Esophagus (tissue), 2 donors: ENCODE results near the gene ATP6V0C. TPM values are rescaled to one million over a fixed set of nuclear protein-coding genes. Genes with fewer than 3 reads are reported as not detected.
"Not testable (repeated sequence)": the region's sequence is repeated elsewhere in the genome, so short reads cannot be mapped to it uniquely, and the experiment has no call there.

Experiments
- H3K27ac ChIP-seq, 2 donors: one replicate each; pipeline ENCODE4 v1.5.1; 2013; ENCODE audit warnings: low read depth in 2 of 2, mild to moderate bottlenecking in 2 of 2, inconsistent platforms in 1 of 2, low read length in 1 of 2, moderate library complexity in 1 of 2
- H3K27me3 ChIP-seq, 2 donors: one replicate each; pipeline ENCODE4 v1.6.1; 2013; ENCODE audit warnings: low read length in 2 of 2, control low read depth in 1 of 2, mild to moderate bottlenecking in 1 of 2; ENCODE audit not compliant: insufficient read depth in 2 of 2, control insufficient read depth in 1 of 2
- H3K36me3 ChIP-seq, 2 donors: one replicate each; pipeline ENCODE4 v1.6.1; 2013; ENCODE audit warnings: low read length in 1 of 2; ENCODE audit not compliant: control insufficient read depth in 2 of 2, insufficient read depth in 2 of 2
- H3K4me1 ChIP-seq, 2 donors: one replicate each; pipeline ENCODE4 v1.6.1; 2013; ENCODE audit warnings: low read length in 1 of 2; ENCODE audit not compliant: control insufficient read depth in 2 of 2, insufficient read depth in 2 of 2
- H3K4me3 ChIP-seq, 2 donors: one replicate each; pipeline ENCODE4 v1.5.1; 2013; ENCODE audit warnings: low read length in 2 of 2, mild to moderate bottlenecking in 2 of 2, low read depth in 1 of 2, moderate library complexity in 1 of 2
- H3K9me3 ChIP-seq, 2 donors: one replicate each; pipeline ENCODE4 v1.6.1; 2013; ENCODE audit warnings: mild to moderate bottlenecking in 2 of 2, low read depth in 1 of 2, low read length in 1 of 2, moderate library complexity in 1 of 2; ENCODE audit not compliant: control insufficient read depth in 2 of 2, insufficient read depth in 1 of 2
- WGBS, 2 donors: extraction: QIAGEN DNeasy Blood & Tissue Kit; methylation state at CpG; one replicate each; pipeline ENCODE4 v1.1.7; 2013; 5-methylcytosine and 5-hydroxymethylcytosine counted together
- polyA plus RNA-seq, 2 donors: library from polyadenylated mRNA; stranded (reverse); fragments of 200-250 nt; gene quantifications; one replicate each; pipeline ENCODE4 v1.2.3, GENCODE V29; 2013
- donor health status: healthy with polysubstance abuse.
- donor health status: Bipolar disorder and iron deficiency.

ATP6V0C gene
- polyA plus RNA-seq, 2 donors: 196 to 214 TPM

DNA sequence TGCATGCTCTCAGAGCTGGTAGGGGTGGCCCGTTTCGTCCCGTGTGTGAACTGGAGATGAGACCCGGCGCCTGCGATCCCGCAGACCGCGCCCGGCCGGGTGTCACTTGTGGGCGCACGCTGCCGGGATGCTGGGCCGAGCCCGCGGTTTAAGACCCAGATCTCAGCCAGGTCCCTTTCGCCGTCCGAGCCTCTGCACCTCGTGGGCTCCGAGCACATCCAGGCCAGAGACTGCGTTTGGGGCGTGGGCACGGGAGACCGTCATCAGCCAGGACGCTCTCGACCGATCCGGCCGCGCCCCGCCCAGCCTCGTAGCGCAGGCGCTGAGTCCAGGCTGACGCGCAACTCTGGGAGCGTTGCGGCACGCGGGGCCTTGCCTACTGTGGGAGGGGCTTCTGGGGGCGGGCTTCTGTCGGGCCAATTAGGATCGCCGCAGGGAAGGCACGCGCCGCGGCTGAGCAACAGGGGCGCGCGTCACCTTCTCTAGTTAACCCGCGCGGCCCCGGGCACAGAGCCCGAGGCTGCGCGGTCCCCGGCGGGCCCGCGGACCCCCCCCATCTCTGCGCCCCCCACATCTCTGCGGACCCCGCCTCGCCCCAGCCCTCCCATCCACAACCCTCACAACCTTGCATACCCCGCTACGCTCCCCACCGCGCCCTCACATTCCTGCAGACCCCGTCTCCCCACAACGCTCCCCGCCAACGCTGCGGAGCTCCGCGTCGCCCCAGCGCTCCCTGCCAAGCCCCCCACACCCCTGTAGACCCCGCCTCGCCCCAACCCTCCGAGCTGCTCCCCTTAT lies 18.1 kb downstream of the ATP6V0C start:
- 0% methylated on average over 63 to 84 of the region's 84 CpGs for WGBS, 2 donors
- Histone ChIP-seq H3K27me3 (no peaks in the 10 kb centered on the region), H3K4me3 (peak overlapping the region; percentile 55 to 63), H3K36me3 (peaks cover 3 to 36% of the 10 kb centered on the region in 2 donors), H3K4me1 (peaks cover 6 to 15% of the 10 kb centered on the region in 2 donors), H3K27ac (peak overlapping the region; percentile 97), H3K9me3 (no peaks in the 10 kb centered on the region)

DNA sequence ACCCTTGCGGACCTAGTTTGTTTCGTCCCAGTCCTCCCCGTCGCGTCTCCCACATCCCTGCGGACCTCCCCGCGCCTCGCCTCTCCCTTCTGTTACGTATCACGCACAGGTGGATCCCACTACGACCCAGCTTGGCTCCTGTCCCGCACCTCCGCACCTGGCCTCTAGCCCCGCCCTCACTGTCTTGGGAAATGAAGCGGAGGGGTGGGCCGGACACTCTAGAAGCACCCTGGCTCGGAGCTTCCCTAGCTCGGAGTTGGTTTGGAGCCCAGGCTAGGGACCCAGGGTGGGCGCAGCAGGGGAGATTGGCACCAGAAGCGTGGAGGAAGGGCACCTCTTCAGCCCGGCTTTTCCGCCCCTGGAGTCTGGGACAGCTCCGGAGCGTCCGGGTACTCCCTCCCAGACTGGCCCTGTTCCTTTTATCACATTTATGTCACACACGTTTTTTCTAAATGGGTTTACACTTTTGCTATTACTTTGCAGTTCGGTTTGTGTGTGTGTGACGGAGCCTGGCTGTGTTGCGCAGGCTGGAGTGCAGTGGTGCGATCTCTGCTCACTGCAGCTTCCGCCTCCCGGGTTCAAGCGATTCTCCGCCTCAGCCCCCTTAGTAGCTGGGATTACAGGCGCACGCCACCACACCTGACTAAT lies 18.9 kb downstream of the ATP6V0C start:
- H3K4me3 ChIP-seq: peak overlapping the region; percentile 55 to 63
- H3K4me1 ChIP-seq: peaks cover 6 to 15% of the 10 kb centered on the region in 2 donors
- WGBS, 2 donors: 1% methylated on average over 37 of the region's 37 CpGs
- no peaks in the 10 kb centered on the region for H3K27me3 ChIP-seq
- peak overlapping the region; percentile 97 for H3K27ac ChIP-seq
- no peaks in the 10 kb centered on the region for H3K9me3 ChIP-seq
- H3K36me3 ChIP-seq: peaks cover 3 to 32% of the 10 kb centered on the region in 2 donors

DNA sequence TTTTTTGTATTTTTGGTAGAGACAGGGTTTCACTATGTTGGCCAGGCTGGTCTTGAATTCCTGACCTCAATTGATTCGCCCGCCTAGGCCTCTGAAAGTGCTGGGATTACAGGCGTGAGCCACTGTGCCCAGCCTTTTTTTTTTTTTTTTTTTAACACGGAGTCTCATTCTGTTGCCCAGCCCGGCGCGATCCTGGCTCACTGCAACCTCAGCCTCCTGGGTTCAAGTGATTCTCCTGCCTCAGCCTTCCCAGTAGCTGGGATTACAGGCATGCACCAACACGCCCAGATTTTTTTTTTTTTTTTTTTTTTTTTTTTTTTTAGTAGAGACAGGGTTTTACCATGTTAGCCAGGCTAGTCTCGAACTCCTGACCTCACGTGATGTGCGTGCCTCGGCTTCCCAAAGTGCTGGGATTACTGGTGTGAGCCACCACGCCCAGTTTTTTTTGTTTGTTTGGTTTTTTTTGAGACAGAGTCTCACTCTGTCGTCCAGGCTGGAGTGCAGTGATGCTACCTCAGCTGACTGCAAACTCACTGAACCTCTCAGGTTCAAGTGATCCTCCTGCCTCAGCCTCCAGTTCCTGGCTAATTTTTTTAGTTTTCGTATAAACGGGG lies 19.5 kb downstream of the ATP6V0C start:
- 27 to 30% methylated on average over 13 to 16 of the region's 16 CpGs for WGBS, 2 donors
- Histone ChIP-seq H3K27ac (peak overlapping the region; percentile 97), H3K4me3 (peak overlapping the region in 1 of 2 donors; percentile 55)

DNA sequence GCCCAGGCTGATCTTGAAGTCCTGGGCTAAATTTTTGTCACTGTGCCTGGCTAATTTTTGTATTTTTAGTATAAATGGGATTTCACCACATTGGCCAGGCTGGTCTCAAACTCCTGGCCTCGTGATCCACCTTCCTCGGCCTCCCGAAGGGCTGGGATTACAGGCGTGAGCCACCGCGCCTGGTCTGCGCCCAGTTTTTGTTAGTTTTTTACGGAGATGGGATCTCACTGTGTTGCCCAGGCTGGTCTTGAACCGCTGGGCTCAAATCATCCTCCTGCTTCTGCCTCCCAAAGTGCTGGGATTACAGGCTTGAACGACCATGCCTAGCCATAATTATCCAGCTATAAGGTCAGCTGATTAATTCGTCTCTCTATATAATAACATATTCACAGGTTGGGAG lies 20.2 kb downstream of the ATP6V0C start:
- H3K27ac ChIP-seq: no peak overlapping the region
- no peaks in the 10 kb centered on the region for H3K27me3 ChIP-seq
- no peaks in the 10 kb centered on the region for H3K9me3 ChIP-seq
- H3K4me1 ChIP-seq: peaks cover 6 to 15% of the 10 kb centered on the region in 2 donors
- 85 to 89% methylated on average over 11 of the region's 11 CpGs for WGBS, 2 donors
- no peak overlapping the region for H3K4me3 ChIP-seq
- H3K36me3 ChIP-seq: peaks cover 1 to 19% of the 10 kb centered on the region in 2 donors

More for the DNA sequence above, 19.5 kb downstream of the ATP6V0C start:
- H3K36me3 ChIP-seq: peaks cover 3 to 26% of the 10 kb centered on the region in 2 donors
- not testable (repeated sequence) for H3K27me3 ChIP-seq, H3K9me3 ChIP-seq
- H3K4me1 ChIP-seq: peaks cover 6 to 15% of the 10 kb centered on the region in 2 donors

DNA sequence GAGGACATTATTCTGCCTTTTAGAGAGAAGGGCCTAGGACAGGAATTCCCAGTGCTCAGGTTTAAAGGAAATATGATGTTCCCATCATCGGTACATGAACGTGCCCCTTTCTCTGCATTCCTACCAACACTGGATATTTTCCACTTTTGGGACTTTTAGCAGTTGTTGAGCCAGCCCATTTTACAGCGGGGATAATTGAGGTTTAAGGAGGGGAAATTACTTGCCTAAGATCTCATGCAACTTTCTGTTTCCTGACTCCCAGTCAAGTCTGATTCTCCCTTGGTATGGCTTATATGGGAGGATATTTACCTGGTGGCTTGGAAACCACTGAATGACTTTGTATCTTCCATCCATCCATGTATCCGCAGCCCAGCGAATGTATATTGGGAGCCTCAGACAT lies 20.6 kb downstream of the ATP6V0C start:
- not testable (repeated sequence) for H3K27me3 ChIP-seq, H3K27ac ChIP-seq, H3K4me3 ChIP-seq, H3K9me3 ChIP-seq
- Histone ChIP-seq H3K4me1 (peaks cover 6 to 17% of the 10 kb centered on the region in 2 donors), H3K36me3 (peaks cover 0 to 15% of the 10 kb centered on the region in 2 donors)
- WGBS, 2 donors: 88 to 90% methylated on average over 5 of the region's 5 CpGs

DNA sequence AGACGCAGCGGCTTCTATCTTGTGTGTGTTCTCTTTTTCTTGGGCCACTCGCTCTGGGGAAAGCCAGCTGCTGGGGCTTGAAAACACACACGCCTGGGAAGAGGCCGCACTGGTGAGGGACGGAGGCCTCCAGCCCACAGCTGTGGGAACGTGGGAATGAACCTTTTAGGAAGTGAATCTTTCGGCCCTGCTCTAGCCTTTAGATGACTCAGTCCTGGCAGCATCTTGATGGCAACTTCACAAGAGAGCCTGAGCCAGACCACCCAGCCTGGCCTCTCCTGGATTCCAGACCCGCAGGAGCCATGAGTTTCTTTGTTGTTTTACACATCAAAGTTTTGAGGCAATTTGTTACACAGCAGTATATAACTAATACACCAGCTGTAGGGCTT lies 21.9 kb downstream of the ATP6V0C start:
- 69 to 83% methylated on average over 9 of the region's 9 CpGs for WGBS, 2 donors
- Histone ChIP-seq H3K27me3 (no peaks in the 10 kb centered on the region), H3K4me1 (peaks cover 6 to 20% of the 10 kb centered on the region in 2 donors), H3K27ac (peak overlapping the region in 1 of 2 donors; percentile 81), H3K36me3 (peaks cover 0 to 5% of the 10 kb centered on the region in 2 donors), H3K9me3 (no peaks in the 10 kb centered on the region), H3K4me3 (no peak overlapping the region)

DNA sequence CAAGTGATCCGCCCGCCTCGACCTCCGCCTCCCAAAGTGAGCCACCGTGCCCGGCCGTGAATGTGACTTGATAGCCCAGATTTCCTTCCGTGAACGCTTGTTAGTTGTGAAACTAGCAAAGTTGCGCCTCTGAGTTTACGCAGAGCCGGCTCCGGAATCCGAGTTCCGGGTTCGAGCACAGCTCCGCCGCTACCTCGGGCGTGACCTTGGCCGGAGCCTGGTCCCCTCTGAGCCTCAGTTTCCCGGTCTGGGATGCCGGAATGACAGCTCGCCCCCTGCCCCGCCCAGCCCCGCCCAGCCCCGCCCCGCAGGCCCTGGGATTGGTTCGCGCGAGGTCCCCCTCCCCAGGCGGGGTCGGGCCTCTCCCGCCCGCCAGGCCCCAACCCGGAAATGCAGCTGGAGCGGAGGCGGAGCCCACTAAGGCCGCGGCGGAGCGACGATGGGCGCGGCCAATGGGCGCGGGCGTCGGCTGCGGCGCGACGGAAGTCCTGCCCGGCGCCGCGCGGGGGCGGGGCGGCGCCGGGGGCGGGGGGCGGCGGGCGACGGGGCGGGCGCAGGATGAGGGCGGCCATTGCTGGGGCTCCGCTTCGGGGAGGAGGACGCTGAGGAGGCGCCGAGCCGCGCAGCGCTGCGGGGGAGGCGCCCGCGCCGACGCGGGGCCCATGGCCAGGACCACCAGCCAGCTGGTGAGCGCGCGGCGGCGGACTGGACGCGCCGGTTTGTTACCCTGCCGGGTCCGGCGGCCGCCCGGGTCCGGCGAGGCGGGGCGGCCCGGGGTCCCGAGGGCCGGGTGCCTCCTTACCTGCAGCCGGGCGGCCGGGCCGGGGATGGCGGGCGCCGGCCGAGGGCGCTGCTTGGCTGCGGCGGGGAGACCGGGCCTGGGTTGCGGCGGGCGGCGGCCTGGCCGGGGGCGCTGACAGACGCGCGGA lies 24.0 kb downstream of the ATP6V0C start, which contains the start of gene PDPK1:
PDPK1 (plus strand) TSS at position 571 of the 929 bp plus-strand sequence; CDS start at position 663, 92 bp downstream.
- H3K36me3 ChIP-seq: no peaks in the 10 kb centered on the region
- peak within 1 kb of the TSS; percentile 76 to 91 for H3K4me3 ChIP-seq
- no peaks in the 10 kb centered on the region for H3K27me3 ChIP-seq
- H3K27ac ChIP-seq: peak within 1 kb of the TSS; percentile 98 to 99
- peaks cover 3 to 15% of the 10 kb centered on the region in 2 donors for H3K4me1 ChIP-seq
- H3K9me3 ChIP-seq: no peaks in the 10 kb centered on the region
- WGBS, 2 donors: 0% methylated on average over 71 to 126 of the region's 126 CpGs

DNA sequence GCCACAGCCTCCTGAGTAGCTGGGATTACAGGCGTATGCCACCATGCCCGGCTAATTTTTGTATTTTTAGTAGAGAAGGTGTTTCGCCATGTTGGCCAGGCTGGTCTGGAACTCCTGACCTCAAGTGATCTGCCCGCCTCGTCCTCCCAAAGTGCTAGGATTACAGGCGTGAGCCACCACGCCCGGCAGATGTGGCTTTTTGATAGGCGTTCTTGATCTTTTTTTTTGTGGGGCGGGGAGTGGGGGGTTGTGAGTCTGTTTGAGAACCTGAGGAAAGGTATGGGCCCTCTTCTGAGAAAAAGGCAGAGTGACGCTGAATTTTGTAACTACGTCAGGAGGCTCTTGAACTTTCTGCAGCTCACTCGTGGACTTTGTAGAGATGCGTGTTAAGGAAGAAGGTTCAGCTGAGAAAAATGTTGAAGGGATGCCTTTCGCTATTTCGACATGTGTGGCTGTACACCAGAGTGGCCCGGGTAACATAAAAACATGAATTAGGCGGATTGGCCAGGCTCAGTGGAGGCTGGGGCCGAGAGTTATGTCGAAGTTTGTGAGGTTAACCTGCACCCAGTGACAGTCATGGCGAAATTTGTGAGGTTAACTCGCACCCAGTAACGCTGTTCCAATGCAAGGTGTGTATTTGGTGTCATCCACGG lies 25.6 kb downstream of the ATP6V0C start:
- H3K36me3 ChIP-seq, H3K9me3 ChIP-seq, H3K27me3 ChIP-seq: not testable (repeated sequence)
- WGBS, 2 donors: 79 to 83% methylated on average over 24 of the region's 24 CpGs
- H3K27ac ChIP-seq: peak overlapping the region in 1 of 2 donors; percentile 21
- peak overlapping the region in 1 of 2 donors; percentile 11 for H3K4me3 ChIP-seq
- H3K4me1 ChIP-seq: peaks cover 3 to 15% of the 10 kb centered on the region in 2 donors
